ENCODE measurements around the gene NF1. TPM values are rescaled to one million over a fixed set of nuclear protein-coding genes. Genes with fewer than 3 reads are reported as not detected.

Gene NF1
- total and polyA plus RNA-seq, 2 of the 13 experiments (the other 11 are each of a cell fraction or from before 2014, with no cell fraction given), result 21.5 to 26.5 TPM

- TF ChIP-seq ZMAT3 (CRISPR knock-in tag; conservative IDR thresholded peaks at IDR 0.05), result 0 out of 2 replicates have a peak, but pooled peaks have one; percentile 62
- TF ChIP-seq, protein P1, sequence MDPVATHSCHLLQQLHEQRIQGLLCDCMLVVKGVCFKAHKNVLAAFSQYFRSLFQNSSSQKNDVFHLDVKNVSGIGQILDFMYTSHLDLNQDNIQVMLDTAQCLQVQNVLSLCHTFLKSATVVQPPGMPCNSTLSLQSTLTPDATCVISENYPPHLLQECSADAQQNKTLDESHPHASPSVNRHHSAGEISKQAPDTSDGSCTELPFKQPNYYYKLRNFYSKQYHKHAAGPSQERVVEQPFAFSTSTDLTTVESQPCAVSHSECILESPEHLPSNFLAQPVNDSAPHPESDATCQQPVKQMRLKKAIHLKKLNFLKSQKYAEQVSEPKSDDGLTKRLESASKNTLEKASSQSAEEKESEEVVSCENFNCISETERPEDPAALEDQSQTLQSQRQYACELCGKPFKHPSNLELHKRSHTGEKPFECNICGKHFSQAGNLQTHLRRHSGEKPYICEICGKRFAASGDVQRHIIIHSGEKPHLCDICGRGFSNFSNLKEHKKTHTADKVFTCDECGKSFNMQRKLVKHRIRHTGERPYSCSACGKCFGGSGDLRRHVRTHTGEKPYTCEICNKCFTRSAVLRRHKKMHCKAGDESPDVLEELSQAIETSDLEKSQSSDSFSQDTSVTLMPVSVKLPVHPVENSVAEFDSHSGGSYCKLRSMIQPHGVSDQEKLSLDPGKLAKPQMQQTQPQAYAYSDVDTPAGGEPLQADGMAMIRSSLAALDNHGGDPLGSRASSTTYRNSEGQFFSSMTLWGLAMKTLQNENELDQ (CRISPR knock-in tag; IDR thresholded peaks at IDR 0.05; ENCODE audit: borderline replicate concordance), result peak; percentile 89
- no peak; the same call in 1 of the 2 replicates for TF ChIP-seq E2F2 (CRISPR knock-in tag; IDR thresholded peaks at IDR 0.05; ENCODE audit: borderline replicate concordance)
- 0 out of 2 replicates have a peak, but pooled peaks have one; percentile 28 for TF ChIP-seq HOXA3 (CRISPR knock-in tag; IDR thresholded peaks at IDR 0.05)
- no peak for TF ChIP-seq REXO4 (CRISPR knock-in tag; IDR thresholded peaks at IDR 0.05; ENCODE audit: borderline replicate concordance)
- TF ChIP-seq CEBPB (IDR thresholded peaks at IDR 0.05; ENCODE audit: borderline replicate concordance, low read depth, low read length), result no peak
- TF ChIP-seq ERF (CRISPR knock-in tag; IDR thresholded peaks at IDR 0.05), result peak; percentile 84
- no peak for TF ChIP-seq YEATS4 (CRISPR knock-in tag; IDR thresholded peaks at IDR 0.05; ENCODE audit: borderline replicate concordance)
- TF ChIP-seq BCL6 (CRISPR knock-in tag; IDR thresholded peaks at IDR 0.05), result peak; percentile 45
- peak; percentile 60; the same call in 1 of the 2 replicates for TF ChIP-seq KMT2B (CRISPR knock-in tag; IDR thresholded peaks at IDR 0.05)
- no peak for TF ChIP-seq ZSCAN22 (CRISPR knock-in tag; IDR thresholded peaks at IDR 0.05)
- TF ChIP-seq ZNF614 (CRISPR knock-in tag; IDR thresholded peaks at IDR 0.05; ENCODE audit: borderline replicate concordance), result peak; percentile 56; the same call in 1 of the 2 replicates
- TF ChIP-seq DR1 (CRISPR knock-in tag; IDR thresholded peaks at IDR 0.05), result no peak
- no peak; the same call in 1 of the 2 replicates for TF ChIP-seq ZBTB21 (CRISPR knock-in tag; IDR thresholded peaks at IDR 0.05)
- TF ChIP-seq ZNF124 (CRISPR knock-in tag; IDR thresholded peaks at IDR 0.05), result peak; percentile 66; the same call in 1 of the 2 replicates
- no peak for TF ChIP-seq HNF4A (CRISPR knock-in tag; IDR thresholded peaks at IDR 0.05)
- peak; percentile 75 for TF ChIP-seq ELF3 (CRISPR knock-in tag; IDR thresholded peaks at IDR 0.05)
- TF ChIP-seq MYPOP (CRISPR knock-in tag; IDR thresholded peaks at IDR 0.05), result peak; percentile 75
- TF ChIP-seq ZNF329 (CRISPR knock-in tag; IDR thresholded peaks at IDR 0.05; ENCODE audit: low read depth), result peak; percentile 67; the same call in 1 of the 2 replicates
- TF ChIP-seq MED1 (CRISPR knock-in tag; IDR thresholded peaks at IDR 0.05), result peak; percentile 31; the same call in 1 of the 2 replicates
- TF ChIP-seq KLF16 (CRISPR knock-in tag; IDR thresholded peaks at IDR 0.05), result peak in 1 of 2 experiments; percentile 89; a peak in 2 of 4 replicates
- no peak for TF ChIP-seq FOSL1 (CRISPR knock-in tag; IDR thresholded peaks at IDR 0.05; ENCODE audit: borderline replicate concordance)
- no peak for TF ChIP-seq FOXC1 (CRISPR knock-in tag; IDR thresholded peaks at IDR 0.05; ENCODE audit: borderline replicate concordance)
- peak; percentile 51 for TF ChIP-seq RXRB (CRISPR knock-in tag; IDR thresholded peaks at IDR 0.05; ENCODE audit: borderline replicate concordance)
- TF ChIP-seq, protein P2, sequence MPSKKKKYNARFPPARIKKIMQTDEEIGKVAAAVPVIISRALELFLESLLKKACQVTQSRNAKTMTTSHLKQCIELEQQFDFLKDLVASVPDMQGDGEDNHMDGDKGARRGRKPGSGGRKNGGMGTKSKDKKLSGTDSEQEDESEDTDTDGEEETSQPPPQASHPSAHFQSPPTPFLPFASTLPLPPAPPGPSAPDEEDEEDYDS (CRISPR knock-in tag; IDR thresholded peaks at IDR 0.05), result peak; percentile 38; the same call in 1 of the 2 replicates
- no peak for TF ChIP-seq REL (CRISPR knock-in tag; conservative IDR thresholded peaks at IDR 0.05)
- TF ChIP-seq SMARCE1 (IDR thresholded peaks at IDR 0.05; ENCODE audit: borderline replicate concordance), result no peak
- peak; percentile 35; the same call in 1 of the 2 replicates for TF ChIP-seq YEATS2 (CRISPR knock-in tag; IDR thresholded peaks at IDR 0.05; ENCODE audit: borderline replicate concordance)
These were observed 299.8 kb downstream of the NF1 start (continued) for GRCh38 chr17:31394544-31394943.
